Muscle layer of colon (tissue), 2 donors: ENCODE data around the gene LSR.
"Not testable (repeated sequence)": the region's sequence is repeated elsewhere in the genome, so short reads cannot be mapped to it uniquely, and the experiment has no call there.

Experiments
- H3K27ac ChIP-seq: one replicate; pipeline ENCODE4 v1.7.0; 2013; ENCODE audit warnings: low read depth, mild to moderate bottlenecking, low read length, moderate library complexity
- H3K27me3 ChIP-seq, 2 donors: one replicate each; pipeline ENCODE4 v1.7.0; 2013; ENCODE audit warnings: low read length in 2 of 2, mild to moderate bottlenecking in 2 of 2; ENCODE audit not compliant: insufficient read depth in 2 of 2, control insufficient read depth in 1 of 2
- H3K36me3 ChIP-seq: one replicate; pipeline ENCODE4 v1.7.0; 2013; ENCODE audit warnings: mild to moderate bottlenecking, low read length; ENCODE audit not compliant: insufficient read depth
- H3K4me1 ChIP-seq: one replicate; pipeline ENCODE4 v1.7.0; 2013; ENCODE audit warnings: mild to moderate bottlenecking, low read length; ENCODE audit not compliant: insufficient read depth
- H3K4me3 ChIP-seq, 2 donors: one replicate each; pipeline ENCODE4 v1.7.0; 2013; ENCODE audit warnings: low read length in 2 of 2, low read depth in 1 of 2, mild to moderate bottlenecking in 1 of 2, moderate library complexity in 1 of 2
- H3K9ac ChIP-seq: one replicate; pipeline ENCODE4 v1.7.0; 2013; ENCODE audit warnings: low read length
- H3K9me3 ChIP-seq: one replicate; pipeline ENCODE4 v1.7.0; 2013; ENCODE audit warnings: mild to moderate bottlenecking, low read length
- donor health status: abdominal sarcoma.
- donor health status: Adenocarcinoma of cecum.

LSR gene

DNA sequence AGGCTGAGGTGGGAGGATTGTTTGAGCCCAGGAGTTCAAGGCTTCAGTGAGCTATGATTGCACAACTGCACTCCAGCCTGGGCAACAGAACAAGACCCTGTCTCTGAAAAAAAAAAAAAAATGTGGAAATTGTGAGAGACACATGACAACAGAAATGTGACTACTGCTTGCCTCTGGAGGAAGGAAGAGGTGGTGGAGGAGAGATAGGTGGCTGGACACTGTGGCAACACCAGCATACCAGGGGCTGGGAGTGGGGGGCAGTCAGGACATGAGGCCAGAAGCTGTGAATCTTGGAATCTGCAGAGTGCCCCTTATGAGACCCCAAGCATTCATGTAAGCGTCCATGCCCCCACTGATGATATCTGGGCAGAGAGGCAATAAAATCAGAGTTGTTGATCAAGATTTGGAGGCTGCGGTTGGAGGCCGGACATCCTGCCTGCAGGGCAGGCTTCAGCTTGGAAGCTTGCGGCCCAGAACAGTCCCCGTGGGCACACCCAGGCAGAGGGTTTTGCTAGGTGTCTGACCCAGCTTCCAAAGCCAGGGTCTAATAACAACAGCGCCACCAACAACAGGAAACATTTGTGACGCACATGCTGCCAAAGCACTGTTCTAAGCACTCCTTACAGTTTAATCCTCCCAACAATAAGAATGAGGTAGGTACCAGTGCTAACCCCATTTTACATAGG is 37.1 kb upstream of the LSR start:
- no peak overlapping the region for H3K9ac ChIP-seq
- no peak overlapping the region for H3K4me3 ChIP-seq
- peaks cover 6% of the 10 kb centered on the region for H3K4me1 ChIP-seq
- H3K9me3 ChIP-seq: no peaks in the 10 kb centered on the region
- no peaks in the 10 kb centered on the region for H3K36me3 ChIP-seq
- no peak overlapping the region for H3K27ac ChIP-seq
- no peaks in the 10 kb centered on the region for H3K27me3 ChIP-seq

DNA sequence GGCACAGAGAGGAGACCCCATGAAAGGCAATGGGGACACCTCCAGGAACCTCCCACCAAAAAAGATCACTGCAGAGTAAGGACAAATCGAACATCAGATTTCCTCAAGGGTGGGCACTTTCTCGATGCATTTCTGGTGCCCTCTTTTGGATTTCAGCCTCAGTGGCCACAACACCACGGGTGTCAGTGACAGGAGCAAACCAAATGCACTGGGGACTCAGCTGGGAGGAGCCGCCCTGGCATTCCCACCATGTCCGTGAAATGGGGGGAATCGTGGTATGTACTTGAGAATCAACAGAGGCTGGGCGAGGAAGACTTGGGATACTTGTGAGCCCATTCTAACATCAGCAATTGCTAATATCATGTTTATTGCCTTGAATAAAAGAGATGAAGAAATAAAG is 36.6 kb upstream of the LSR start:
- Histone ChIP-seq H3K27ac (no peak overlapping the region), H3K4me1 (peaks cover 6% of the 10 kb centered on the region), H3K9me3 (no peaks in the 10 kb centered on the region), H3K36me3 (no peaks in the 10 kb centered on the region), H3K9ac (no peak overlapping the region), H3K4me3 (no peak overlapping the region), H3K27me3 (no peaks in the 10 kb centered on the region)

DNA sequence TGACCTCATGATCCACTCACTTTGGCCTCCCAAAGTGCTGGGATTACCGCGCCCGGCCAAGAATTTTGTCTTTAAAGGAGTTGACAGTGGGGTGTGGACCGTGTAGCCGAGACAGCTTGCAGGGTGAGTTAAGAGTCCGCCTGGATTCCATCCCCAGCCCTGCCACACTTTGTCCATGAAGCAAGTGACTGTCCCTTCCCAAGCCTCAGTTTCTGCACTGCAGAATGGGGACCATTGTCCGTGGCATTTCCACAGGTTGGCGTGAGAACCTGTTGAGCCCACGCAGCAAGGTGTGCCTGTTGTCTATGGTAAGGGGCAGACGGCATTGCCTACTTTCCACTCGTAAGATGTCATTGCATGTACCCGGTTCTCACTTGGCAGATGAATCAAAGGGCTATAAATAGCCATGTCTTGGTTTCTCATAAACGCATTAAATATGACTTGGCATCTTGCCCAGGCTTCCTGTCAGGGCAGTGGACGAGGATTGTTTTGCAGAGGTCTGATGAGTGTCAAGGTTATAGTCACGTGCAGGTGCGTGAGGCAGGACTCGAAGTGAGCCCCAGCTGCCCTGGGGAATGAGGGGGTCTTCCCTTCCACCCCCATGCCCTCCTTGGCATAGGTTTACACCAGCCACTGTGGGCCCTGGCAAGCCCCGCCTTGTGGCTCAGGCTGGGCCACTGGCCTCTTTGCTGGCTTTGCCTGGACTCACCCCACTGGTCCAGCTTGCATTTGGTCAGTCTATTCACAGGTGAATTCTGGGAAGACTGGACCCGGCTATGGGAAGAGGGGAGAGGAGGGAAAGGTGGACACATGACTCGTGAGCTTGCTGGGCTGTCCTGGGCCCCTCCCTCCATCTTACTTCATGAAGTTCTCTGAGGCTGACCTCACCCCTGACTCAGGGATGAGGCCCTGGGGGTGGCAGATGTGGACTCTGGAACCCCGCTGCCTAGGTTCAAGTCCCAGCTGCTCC is 34.9 kb upstream of the LSR start:
- H3K9ac ChIP-seq: no peak overlapping the region
- H3K36me3 ChIP-seq: no peaks in the 10 kb centered on the region
- H3K27me3 ChIP-seq: no peaks in the 10 kb centered on the region
- H3K4me1 ChIP-seq: peaks cover 6% of the 10 kb centered on the region
- no peak overlapping the region for H3K4me3 ChIP-seq
- H3K9me3 ChIP-seq: no peaks in the 10 kb centered on the region
- H3K27ac ChIP-seq: no peak overlapping the region

DNA sequence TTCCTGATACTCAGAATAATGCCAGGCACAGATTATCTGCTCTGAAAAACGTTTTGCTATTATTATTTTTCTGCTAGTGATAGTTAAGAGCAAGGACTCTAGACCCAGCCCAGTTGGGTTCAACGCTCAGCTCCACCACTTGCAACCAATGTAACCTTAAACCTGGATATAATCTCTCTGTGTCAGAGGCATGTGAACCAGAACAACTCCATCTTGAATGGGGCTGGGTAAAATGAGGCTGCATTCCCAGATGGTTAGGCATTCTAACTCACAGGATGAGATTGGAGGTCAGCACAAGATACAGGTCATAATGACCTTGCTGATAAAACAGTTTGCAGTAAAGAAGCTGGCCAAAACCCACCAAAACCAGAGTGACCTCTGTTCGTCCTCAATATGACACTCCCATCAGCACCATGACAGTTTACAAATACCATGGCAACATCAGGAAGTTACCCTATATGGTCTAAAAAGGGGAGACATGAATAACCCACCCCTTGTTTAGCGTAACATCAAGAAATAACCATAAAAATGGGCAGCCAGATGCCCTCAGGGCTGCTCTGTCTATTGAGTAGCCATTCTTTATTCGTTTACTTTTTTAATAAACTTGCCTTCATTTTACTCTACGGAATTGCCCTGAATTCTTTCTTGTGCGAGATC is 33.9 kb upstream of the LSR start:
- Histone ChIP-seq H3K9me3 (no peaks in the 10 kb centered on the region), H3K4me3 (no peak overlapping the region), H3K27ac (no peak overlapping the region), H3K36me3 (no peaks in the 10 kb centered on the region), H3K9ac (no peak overlapping the region), H3K4me1 (peaks cover 6% of the 10 kb centered on the region), H3K27me3 (no peaks in the 10 kb centered on the region)

DNA sequence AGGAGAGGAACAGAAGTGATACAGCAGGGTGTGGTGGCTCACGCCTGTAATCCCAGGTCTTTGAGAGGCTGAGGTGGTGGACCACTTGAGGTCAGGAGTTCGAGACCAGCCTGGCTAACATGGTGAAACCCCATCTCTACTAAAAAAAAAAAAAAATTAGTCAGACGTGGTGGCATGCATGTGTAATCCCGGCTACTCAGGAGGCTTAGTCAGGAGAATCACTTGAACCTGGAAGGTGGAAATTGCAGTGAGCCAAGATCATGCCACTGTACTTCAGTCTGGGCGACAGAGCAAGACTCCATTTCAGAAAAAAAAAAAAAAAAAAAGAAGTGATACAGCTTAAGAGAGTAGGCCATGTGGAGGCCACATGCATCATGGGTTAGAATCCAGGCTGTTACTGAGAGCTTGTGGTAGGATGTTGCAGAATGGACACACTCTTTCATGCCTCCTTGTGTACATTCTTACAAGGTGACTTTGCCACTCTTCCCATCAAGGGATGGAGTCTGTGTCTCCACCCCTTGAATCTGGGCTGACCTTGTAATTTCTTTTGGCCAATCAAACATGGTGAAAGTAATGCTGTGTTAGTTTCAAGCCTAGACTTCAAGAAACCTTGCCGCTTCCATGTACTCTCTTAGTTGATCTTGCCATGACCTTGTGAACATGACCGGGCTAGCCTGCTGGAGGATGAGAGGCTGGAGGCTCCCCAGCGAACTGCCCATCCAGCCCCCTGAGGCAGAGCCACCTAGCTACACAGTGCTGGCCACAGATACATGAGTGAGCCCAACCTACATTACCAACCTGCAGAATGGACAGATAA is 32.6 kb upstream of the LSR start:
- peaks cover 6% of the 10 kb centered on the region for H3K4me1 ChIP-seq
- H3K4me3 ChIP-seq: no peak overlapping the region
- H3K36me3 ChIP-seq: no peaks in the 10 kb centered on the region

DNA sequence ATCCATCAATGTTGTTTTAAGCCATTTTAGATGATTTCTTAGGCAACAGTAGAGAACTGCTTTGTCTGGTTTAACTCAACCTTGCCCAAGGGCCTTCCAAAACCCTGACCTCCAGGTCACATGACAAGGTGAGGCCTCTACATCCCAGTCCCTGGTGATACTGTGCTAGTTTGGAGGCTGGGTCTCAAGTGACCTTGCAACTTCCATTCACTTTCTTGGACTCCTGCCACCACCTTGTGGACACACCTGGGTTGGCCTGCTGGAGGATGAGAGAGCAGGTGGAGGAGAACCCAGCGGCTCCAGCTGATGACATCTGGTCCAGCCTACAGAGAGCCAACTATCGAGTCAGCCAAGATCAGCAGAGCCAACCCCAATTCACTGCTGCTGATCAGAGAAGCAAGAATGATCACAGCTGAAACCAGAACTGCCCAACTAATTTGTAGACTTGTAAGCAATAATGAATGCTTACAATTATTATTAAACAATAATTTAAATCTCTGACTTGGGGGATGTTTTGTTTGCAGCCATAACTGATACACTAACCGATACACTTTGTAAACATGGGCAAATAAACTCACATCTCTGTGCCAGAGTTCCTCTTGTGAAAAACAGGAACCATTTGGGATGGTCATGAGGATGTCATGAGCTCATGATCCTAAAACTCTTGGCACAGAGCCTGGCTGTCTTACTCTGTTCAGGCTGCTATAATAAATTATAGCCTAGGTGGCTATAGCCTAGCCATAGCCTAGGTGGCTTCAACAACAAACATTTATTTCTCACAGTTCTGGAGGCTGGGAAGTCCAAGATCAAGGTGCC is 31.8 kb upstream of the LSR start:
- Histone ChIP-seq H3K9me3 (no peaks in the 10 kb centered on the region), H3K36me3 (no peaks in the 10 kb centered on the region), H3K27me3 (no peaks in the 10 kb centered on the region), H3K4me3 (no peak overlapping the region), H3K9ac (no peak overlapping the region), H3K27ac (no peak overlapping the region), H3K4me1 (peaks cover 6% of the 10 kb centered on the region)

More for the DNA sequence above, 32.6 kb upstream of the LSR start:
- Histone ChIP-seq H3K27me3 (no peaks in the 10 kb centered on the region), H3K27ac (no peak overlapping the region), H3K9ac (no peak overlapping the region), H3K9me3 (no peaks in the 10 kb centered on the region)

DNA sequence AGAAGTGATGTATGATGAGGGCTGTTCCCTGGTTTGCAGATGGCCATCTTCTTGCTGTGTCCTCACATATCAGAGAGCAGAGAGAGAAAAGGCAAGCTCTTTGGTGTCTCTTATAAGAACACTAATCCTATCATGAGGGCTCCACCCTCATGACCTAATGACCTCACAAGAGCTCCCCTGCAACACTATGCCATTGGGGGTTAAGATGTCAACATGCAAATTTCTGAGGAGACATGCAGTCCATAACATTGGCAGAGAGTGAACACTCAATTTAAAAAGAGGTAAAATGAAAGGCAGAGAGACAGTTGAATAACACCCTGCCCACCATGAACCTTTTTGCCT is 31.2 kb upstream of the LSR start:
- no peak overlapping the region for H3K4me3 ChIP-seq
- no peaks in the 10 kb centered on the region for H3K9me3 ChIP-seq
- H3K9ac ChIP-seq: no peak overlapping the region
- H3K4me1 ChIP-seq: peaks cover 6% of the 10 kb centered on the region
- no peaks in the 10 kb centered on the region for H3K36me3 ChIP-seq
- H3K27ac ChIP-seq: no peak overlapping the region
- H3K27me3 ChIP-seq: no peaks in the 10 kb centered on the region

DNA sequence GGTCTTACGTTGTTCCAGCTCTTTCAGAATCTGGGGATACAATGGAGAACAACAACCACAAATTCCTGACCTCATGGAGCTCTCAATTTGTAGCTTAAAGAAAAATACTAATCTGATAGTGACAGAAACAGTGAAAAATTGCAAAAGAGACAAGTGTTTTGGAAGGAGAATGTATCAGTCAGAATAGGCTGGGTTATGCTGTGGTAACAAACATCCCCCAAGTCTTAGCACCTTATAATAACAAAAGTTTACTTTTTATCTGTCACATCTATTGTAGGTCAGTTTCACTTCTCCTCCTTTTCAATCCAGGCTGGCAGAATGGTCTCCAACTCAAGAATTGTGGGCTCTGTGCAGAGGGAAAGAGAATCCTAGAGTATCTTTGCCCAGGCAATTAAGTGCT is 29.8 kb upstream of the LSR start:
- Histone ChIP-seq H3K27me3 (no peaks in the 10 kb centered on the region), H3K4me3 (no peak overlapping the region), H3K9ac (no peak overlapping the region), H3K4me1 (peaks cover 6% of the 10 kb centered on the region), H3K9me3 (no peaks in the 10 kb centered on the region), H3K27ac (no peak overlapping the region), H3K36me3 (no peaks in the 10 kb centered on the region)

DNA sequence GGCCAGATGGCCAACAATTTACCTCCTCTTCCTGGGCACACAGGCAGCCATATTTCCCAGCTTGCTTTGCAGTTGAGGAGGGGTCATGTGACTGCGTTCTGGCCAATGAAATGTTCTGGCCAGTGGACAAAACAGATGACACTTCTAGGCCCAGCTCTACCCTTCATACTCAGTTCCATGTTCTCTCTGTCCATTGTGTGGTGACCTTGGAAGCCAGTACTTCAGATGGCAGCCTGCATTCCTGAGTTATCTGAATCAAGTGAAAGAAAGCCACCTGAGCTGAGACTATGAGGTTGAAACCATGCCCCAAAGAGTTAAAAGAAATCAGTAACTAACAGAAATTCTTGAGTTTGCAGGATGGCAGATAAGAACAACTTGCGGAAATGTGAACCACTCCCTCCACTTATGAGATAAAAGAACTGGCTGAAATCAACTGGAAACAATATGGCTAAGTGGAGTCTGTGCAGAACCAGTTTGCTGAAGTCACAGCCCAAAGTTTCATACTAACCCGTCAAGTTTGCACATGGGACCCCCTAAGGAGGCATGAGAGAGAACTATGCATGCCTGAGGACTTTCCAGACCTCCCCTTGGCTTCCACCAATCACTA is 28.4 kb upstream of the LSR start:
- peaks cover 0 to 5% of the 10 kb centered on the region in 2 donors for H3K27me3 ChIP-seq
- no peaks in the 10 kb centered on the region for H3K9me3 ChIP-seq
- no peak overlapping the region for H3K27ac ChIP-seq
- no peak overlapping the region for H3K9ac ChIP-seq
- no peaks in the 10 kb centered on the region for H3K4me1 ChIP-seq
- no peak overlapping the region for H3K4me3 ChIP-seq
- H3K36me3 ChIP-seq: no peaks in the 10 kb centered on the region

DNA sequence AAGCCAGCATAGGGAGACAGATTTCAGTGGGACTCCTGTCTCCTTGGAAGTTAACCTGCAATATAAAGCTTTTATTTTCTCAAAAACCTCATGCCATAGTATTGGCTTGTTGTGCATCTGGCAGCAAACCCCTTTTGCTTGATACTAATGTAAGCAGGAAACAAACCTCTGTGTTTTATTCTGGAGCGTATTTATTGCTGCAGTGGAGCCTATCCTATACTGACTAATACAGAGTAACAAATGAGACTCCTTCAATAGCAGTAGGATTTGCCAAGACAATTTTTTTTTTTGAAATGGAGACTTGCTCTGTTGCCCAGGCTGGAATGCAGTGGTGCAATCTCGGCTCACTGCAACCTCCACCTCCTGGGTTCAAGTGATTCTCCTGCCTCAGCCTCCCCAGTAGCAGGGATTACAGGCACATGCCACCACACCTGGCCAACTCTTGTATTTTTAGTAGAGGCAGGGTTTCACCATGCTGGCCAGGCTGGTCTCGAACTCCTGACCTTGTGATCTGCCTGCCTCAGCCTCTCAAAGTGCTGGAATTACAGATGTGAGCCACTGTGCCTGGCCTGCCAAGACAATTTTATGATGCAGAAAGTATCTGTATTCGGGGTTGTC is 27.7 kb upstream of the LSR start:
- not testable (repeated sequence) for H3K27ac ChIP-seq, H3K4me1 ChIP-seq, H3K4me3 ChIP-seq, H3K36me3 ChIP-seq, H3K9ac ChIP-seq, H3K9me3 ChIP-seq, H3K27me3 ChIP-seq
